Activated T-helper 9 cell treated with anti-CD3 and anti-CD28 coated beads, Interleukin-2, amount 50 U/mL, for 16 hours (primary cell): Measurements from ENCODE around the gene AHSA1.

Experiments
- DNase-seq: peaks from one replicate; pipeline ENCODE4 v3.0.0-alpha.2; 2020; ENCODE audit warnings: low read depth

The AHSA1 gene

DNA sequence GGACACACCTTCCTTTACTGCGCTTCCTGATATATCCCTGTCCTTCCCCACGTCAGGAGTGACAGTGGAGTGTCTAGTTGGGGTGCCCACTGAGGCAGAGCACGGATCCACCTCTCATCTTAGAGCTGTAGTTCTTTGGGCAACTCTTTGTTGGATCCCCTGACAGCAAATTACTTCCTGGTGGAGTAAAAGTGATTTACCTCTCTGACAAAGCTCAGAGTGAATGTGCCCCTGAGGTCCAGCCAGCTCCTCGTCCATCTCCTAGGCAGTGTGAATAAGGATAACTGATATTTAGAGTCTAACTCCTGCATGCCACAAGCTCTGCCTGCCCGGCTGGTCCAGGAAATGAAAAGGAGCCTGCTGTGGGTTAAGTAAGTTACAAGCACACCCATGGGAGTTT is 16.0 kb downstream of the AHSA1 start:
- no peak for DNase-seq

DNA sequence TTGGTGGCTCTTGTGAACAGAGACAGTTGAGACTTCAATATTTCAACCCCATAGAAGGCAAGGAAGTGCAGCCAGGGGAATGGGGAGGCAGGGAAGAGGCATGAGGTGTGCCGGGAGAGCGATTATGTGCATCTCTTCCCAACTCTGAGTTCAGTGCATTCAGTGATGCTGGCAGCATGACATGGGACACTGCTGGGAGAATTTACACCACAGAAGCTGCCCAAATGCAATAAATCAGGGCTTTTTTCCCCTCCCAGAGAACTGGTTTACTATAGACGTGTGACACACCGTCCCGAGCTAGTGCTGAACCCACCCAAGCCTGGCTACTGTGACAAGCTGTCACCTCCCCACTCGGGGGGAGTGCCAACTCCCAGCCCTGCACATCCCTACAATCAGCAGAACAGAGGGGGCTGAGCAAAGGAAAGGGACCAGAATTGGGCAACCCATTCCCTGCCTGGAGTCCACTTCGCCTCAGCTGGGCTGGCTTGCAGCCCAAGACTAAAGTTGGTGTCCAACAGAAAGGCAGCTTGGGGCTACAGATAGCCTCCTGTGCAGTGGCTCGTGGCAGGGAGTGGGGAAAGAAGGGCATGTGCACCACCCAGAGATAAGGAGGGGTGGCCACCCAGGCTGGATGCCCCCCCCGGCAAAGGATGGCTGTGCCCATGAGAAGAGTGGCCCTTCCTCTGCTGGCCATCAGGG is 16.7 kb downstream of the AHSA1 start:
- no peak for DNase-seq

DNA sequence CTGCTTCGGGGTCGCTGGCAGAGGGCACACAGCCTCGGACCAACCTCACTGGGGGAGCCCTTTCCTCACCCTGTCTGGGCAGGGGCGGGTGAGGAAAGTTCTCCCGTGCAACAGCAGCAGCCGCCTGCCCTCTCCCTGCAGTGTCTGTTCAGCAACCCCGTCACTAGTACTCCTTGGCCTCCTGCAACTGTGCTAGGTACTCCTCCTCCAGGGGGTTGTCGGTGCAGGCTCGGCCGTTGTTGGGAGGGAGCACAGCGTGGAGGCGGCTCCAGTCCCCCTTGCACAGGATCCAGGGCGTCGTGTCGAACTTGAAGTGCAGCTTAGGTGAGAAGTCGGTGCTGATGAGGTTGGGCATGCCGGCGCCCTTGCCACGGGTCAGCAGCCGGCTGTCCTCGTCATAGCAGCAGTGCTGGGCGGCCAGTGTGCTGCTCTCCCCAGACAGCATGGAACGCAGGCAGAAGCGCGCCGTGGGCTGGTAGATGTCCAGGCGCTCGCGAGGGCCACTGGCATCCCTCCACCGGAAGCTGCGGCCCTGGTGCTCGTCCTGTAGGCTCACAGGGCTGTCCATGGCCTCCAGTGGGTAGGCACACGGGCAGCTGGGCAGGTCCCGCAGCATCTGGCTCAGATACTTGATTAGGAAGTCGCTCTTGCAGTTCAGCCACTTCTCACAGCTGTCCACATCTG is 17.7 kb downstream of the AHSA1 start:
- DNase-seq = no peak

DNA sequence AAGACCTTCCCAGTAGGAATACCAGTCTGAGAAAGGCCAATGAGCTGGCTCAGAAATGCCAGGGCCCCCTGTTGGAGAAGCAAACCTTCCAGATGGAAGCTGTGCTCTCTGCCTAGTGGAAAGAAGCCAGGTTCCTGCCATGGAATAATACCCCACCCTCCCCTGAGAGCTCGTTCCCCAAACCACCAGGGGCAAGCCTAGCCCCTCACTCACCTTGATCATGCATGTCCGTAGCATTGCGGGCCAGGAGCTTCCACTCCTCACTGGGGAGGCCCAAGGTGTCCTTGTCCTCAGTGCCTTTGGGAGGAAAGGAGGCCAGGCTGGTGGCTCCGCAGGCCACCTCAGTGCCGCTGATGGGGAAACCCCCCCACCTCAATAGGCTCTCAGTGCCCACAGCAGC is 20.1 kb downstream of the AHSA1 start:
- no peak for DNase-seq

DNA sequence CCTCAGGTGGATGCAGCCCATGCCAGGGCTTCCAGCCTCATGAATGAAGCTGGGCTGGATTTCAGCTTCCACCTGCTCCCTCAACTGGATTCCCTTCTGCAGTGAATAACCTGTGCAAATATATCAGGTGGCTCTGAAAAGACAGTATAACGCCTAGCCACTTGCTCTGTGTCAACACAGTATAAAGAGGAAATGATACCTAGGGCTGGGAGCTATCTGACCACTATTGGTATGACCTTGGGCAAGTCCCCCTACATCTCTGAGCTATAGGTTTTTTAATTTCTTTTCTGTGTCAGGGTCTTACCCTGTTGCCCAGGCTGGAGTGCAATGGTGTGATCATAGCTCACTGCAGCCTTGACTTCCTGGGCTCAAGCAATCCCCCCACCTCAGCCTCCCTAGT is 20.9 kb downstream of the AHSA1 start:
- no peak for DNase-seq

DNA sequence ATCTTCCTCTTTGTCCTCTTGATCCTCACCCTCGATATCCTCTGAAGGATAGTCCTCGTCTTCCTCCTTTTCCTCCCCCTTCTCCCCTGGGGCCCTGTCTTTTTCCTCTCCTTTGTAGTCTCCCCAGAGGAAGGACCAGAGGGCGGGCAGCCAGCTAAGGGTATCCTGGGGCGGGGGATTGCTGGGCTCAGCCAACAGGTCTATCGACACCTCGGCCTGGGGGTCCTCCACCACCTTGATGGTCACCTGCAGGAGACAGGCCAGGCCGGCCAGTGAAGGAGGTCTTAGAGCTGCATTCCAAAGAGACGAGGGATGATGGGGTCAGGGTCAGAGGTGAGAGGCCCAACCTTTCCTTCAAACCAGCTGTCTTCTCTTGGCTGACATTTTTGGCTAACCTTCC is 24.5 kb downstream of the AHSA1 start:
- DNase-seq = no peak

DNA sequence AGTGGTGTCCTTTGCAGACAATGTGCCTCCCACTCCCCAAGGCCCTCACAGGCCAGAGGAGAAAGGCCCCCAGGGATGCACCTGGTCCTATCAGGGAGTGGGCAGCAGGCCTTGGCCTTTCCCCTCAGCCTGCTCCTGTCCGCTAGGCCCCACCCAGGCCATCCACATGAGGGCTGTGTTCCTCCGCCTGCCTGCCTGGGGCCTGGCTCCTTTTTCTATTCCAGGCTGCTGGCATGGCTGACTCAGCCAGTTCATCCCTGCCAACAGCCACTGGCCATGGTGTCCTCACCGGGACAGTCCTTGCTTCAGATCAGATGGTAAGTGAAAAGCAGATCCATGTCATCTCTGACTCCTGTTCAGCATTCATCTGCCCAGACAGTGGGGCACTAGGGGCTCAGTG is 27.4 kb downstream of the AHSA1 start:
- no peak for DNase-seq

DNA sequence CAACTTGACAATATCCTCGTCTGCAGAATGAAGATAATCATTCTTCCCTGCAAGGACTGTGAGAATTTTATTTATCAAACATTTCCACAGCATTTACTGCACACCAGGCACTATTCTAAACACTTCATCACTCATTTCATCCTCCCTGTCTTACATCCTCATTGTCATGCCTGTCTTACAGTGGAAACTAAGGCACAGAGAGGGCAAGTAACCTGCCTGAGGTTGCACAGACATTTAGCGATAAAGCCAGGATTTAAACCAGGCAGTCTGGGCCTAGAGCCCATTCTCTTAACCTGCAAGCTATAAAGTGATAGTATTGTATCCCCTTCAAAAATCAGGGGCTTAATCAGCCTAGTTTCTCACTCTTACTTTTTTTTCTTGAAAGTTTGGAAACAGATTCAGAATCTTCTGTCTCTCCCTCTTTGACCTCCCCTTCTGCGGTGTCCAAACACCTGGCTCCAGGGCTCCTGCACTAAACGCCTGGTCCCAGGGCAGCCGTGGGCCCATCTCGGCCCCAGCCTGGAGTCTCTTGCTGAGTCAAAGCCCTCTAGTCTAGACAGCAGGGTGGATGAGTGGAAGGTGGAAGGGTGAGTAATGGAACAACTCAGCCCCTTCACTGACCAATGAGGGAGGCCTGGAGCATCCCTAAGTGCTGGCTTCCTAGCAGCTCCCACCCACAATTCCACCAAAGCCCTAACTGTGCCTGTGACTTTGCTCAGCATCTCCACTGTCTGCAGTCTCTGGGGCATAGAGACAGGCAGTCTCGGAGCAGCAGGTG is 28.2 kb downstream of the AHSA1 start:
- DNase-seq = no peak

DNA sequence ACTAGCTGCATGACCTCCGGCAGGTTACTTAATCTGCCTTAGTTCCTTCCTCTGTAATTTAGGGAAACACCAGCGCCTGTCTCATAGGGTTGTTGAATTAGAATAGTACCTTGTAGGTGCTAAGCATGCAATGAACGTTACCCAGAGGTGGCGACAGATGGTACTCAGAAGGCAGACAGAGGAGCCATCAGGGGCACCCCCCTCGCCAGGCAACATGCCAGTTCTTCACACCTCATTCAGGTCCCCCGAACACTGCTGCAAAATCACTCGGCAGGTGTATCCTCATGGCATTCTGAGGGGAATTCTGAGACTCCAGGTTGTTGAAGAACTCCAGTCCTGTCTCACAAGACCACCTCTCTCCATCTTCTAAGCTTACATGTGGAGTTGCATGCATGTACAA is 30.7 kb downstream of the AHSA1 start:
- no peak for DNase-seq

DNA sequence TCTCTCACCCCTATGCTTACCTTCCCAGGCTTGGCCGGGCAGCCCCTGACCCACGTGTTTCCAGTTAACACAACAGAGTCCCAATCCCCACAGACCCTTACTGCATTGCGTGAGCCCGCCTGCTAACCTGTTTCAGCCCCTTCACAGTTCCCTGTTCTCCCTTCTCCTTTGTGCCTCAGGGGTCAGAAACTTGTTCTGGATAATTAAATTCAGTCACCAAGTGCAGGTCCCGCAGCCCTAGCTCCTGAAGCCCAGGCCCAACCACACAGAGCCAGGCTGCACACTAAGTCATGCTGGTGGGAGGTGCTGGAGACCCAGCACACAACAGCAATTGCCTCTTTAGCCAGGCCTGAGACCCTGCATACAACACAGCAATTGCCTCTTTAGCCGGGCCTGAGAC is 31.1 kb downstream of the AHSA1 start:
- DNase-seq = no peak

DNA sequence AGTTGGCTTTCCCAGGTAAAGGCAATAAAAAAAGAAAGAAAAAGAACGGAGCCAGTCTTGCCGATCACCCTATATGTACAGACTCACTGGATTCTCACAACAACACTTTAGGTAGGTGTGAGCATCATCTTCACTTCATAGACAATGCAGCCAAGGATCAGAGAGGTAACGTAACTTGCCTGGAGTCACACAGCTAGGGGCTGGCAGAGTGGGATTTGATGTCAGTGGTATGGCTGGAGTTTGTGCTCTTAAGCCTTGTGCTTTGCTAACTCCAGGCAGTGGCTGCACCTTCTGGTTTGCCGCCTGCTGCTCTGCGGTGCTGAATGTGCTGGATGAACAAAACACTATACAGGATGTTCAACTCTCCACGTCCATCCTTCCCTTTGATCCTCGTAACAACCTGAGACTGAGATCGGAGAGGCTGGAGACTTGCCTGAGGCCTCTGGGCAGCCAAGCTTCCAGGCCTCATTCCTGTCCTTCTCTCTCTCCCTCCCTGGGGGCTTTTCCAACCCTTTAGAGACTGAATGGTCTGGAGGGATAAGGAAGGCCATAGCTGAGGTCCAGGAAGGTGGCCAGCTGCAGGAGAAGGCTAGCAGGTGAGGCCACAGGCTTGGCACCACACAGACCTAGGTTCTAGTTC is 32.6 kb downstream of the AHSA1 start:
- no peak for DNase-seq

DNA sequence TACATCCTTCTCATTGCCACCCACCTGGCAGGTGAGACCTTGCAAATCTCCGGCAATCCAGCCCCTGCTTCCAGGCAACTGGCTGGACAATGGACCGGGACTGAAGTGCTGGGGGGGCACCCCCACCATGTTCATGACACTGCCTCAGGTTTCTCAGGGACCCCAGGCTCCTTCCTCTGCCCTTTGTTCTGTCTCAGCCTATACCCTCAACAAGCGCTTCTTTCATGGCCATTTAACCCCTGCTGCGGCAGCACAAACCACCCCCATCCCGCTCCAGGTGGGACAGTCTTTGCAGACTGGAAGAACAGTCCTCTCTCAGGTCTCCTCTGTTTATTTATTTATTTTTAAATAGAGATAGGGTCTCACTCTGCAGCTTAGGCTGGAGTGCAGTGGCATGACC is 33.2 kb downstream of the AHSA1 start:
- no peak for DNase-seq

DNA sequence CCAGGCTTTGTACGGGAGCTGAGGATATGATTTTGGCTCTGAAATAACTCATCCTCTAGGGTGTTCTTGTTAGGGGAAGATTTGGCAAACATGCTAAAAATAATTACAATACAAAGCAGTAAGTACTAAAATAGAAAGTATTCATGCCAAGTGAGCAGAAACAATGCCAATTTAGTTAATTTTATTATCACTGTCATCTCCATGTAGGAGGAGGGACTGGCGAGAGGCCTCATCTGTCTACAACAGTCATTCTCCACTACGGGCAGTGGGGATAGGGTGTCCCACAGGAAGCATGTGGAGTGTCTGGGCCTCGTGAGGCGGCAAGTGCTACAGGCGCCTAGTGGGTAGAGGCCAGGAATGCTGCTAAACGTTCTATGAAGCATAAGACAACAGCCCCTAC is 37.4 kb downstream of the AHSA1 start:
- no peak for DNase-seq

DNA sequence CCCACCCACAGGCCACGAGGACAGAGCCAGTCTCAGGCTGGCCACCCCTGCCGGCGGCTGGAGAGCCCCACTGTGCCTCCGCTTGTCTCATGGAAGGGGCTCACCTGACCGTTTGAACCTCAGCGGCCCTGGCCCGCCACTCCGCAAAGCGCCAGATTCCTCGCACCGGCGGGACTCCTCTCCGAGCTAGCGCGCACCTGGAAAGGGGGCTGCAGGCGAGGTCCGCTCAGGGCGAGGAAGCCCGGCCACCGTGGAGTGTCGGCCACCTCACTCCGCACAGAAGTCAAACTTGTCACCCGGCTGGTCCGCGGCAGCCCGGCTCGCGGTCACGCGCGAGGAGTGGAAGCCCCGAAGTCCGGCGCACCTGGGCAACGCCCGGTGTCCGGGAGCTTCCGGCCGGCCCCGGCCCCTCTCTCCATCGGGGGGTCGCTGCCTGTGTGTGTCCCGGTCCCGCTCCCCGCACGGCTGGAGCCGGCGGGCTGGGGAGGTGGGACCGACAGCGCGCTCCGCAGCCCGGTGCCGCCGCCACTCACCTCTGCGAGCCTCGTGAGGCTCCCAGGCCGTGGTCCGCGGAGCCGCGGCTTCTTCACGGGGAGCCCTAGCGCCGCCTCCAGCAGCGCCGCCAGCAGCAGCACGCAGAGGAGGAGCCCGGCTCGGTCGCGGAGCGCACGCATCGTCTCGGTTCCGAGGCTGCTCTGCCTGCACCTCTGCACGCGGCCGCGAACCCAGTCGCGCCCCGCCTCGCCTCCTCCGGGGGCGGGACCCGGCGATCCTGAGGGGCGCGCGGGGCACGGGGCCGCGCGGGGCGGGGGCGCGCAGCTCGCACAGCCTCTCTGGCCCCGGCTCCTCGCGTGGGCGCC is 40.5 kb downstream of the AHSA1 start, which contains the start of gene ISM2:
Gene ISM2, minus strand, starts transcription at position 697 of the 860 bp plus-strand sequence. Its CDS starts 23 bp downstream, at position 674.
- DNase-seq = peak; percentile 21

DNA sequence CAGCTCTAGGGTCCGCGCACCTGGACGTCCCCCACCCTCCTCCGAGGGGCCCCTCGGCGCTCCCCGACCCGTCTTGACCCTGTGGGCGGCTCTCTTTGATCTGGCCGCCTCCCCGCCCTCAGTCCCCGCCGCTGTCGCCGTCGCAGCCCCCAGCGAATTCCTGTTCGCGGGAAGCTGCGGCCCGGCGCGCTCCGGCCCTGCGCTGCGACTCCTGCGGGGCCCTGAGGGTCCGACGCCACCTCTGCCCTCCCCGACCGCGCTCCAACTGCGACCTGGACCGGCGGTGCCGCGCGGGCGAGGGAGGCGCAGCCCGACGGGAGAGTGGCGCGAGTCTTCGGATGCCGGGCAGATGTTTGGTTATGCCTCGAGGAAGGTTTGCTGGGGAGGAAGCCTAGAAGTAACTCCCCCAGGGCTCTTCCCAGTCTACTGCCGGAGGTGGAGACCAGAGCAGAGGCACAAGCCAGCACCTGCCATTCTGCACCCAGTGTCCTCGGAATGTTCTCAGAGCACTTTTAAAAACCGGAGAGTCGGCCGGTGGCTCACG is 41.2 kb downstream of the AHSA1 start:
- DNase-seq = no peak

DNA sequence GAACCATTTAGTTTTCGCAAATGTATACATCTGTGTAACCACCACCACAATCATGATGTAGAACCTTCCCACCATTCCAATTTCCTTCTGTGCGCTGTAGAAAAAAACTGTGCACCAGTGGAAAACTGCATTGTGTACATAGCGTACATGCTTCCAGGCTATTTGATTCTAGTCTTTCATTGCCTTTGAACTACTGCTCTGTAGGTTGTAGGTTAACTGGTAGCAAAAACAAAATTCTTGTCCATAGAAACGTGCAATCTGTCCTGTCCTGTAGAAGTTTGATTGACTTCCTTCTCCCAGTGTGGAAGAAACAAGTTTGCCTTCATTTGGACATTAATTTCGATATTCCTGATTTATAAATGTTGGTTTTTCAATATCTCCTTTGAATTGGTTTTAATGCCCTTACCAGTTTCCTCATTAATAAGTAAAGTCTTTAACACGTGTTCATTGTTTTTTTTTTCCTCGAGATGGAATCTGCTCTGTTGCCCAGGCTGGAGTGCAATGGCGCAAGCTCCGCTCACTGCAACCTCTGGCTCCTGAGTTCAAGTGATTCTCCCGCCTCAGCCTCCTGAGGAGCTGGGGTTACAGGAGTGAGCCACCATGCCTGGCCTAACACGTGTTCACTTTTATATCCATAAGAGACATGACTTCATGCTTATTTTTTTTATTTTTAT is 44.4 kb downstream of the AHSA1 start:
- DNase-seq = no peak

DNA sequence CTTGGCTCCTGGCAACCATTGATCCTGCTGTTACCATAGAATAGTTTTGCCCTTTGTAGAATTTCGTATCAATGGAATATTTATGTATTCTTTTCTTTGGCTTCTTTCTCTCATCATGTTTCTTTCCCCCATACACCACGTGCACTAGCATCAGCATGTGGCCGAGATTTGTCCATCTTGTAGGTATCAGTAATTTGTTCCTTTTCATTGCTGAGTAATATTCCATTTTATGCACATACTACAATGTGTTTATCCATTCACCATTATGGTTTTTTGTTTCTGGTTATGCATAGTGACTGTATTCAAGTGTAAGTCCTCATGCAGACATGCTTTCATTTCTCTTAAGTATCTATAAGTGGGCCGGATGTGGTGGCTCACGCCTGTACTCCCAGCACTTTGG is 45.2 kb downstream of the AHSA1 start:
- no peak for DNase-seq

DNA sequence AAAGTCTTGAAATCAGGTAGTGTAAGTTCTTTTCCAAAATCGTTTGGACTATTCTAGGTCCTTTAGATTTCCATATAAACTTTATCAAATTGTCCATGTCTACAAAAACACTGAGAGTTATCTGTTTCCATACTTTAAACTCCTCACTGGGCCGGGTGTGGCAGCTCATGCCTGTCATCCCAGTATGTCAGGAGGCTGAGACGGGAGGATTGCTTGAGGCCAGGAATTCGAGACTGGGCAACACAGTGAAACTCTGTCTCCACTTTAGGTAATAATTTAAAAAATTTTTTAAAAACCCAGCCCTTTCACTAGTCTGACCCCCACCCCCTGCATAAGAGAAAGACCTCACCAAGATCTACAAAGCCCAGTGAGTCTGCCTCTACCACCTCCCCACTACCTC is 47.1 kb downstream of the AHSA1 start:
- no peak for DNase-seq

DNA sequence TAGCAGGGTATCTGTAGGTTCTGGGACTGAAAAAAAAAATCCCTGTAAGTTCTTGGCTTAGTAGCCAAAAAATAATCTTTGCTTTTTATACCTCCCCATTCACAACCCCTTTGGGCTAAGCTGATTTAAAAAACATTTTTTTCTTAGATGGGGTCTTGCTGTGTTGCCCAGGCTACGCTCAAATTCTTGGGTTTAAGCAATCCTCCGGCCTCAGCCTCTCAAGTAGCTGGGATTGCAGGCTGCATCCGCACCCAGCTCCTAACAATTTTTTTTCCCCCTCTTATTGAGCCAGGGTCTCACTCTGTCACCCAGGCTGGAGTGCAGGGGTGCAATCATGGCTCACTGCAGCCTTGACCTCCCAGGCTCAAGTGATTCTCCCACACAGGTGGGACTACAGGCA is 49.9 kb downstream of the AHSA1 start:
- DNase-seq = no peak

DNA sequence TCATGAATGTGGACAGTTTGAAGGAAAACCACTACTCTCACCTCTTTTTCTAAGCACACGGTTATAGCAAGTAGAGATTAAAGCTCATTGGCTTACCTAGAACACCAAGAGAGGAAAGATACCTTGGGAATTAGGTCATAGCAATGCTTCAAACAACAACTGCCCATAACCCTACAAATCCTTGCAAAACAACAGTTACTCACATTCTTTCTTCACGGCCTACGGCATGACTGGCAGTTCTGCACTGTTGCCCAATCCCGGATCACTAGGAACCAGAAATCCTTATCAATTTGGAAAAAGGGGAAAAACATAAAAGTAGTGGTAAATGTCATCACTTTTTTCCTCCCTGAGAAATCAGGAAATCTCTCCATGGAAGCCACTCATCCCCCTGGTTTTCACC is 50.4 kb downstream of the AHSA1 start:
- DNase-seq = no peak

DNA sequence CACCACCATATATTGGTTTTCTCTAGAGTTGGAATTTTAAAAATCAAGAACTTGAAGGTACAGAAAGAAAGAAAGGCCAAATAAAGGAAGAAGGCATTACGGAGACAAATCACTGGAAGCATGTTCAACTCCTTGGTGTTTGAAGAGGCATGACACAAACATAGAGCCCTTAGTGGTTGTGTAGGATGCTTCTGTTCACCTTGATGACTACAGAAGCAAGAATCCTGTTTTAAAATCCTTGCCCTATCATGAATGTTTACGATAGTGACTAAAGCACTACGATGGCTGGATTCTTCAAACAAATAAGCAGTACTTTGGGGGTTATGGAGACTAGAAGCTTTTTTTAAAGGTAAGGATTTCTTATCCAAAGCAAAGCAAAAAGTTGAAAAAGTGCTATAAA is 51.0 kb downstream of the AHSA1 start:
- no peak for DNase-seq
